Measurements from ENCODE around the gene ATG13. TPM values are rescaled to one million over a fixed set of nuclear protein-coding genes. Genes with fewer than 3 reads are reported as not detected.

ATG13 gene
- 51.4 TPM for polyA plus RNA-seq (2013, experiment 1 of 2)
- polyA plus RNA-seq (2013, experiment 2 of 2), result 54.7 TPM

DNA sequence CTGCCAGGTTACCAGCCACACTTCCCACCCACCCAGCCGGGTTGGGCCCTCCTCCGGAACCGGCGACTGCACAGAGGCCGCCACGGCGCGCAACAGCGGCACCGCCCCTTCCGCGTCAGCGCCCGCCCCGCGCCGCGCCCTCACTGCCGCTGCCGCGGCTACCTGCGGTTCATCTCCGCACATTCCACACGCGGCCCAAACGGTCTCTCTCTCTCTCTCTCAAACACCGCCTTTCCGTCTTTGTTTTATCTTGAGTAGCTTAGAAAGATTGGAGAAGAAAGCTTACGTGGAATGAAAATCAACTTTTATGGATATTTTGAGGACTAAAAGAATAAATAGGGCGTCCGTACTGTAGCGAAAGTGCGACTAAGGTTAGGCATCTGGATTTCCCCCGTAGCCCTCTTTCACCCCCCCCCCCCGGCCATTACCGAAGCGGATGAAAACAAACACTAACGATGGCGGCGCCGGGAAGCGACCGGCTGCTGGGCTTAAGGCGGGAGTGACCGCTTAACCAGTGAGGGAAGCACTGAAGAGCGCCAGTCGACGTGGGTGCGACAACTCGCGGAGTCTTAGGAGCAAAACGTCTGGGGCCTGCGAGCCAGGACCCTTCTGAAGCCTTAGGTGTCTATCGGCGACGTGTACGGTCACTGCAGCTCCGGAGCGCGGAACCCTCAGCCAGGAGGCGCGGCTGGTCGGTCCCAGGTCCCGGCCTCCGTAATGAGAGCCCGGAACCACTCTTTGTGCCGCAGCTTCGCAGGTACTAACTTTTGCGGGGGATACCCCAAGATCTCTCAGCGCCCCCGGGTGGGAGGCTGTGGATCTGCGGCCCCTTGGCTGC is at the start of gene ATG13, which contains the start of gene HARBI1:
ATG13 (plus strand) TSS at position 420 of the 838 bp plus-strand sequence. CDS start 26,739 bp downstream, outside the sequence.
HARBI1 (minus strand) TSS at position 94 of the 838 bp plus-strand sequence. CDS start 990 bp downstream, outside the sequence.
- Histone ChIP-seq H3K18ac (ENCODE audit: low read depth in 1 of 2, low read length in 2 of 2) (peak within 1 kb of the TSS; percentile 95 to 98), H3K4me1 (ENCODE audit: control insufficient read depth, insufficient read depth, low read depth, low read length) (peaks cover 7% of the 10 kb centered on the region), H2BK15ac (ENCODE audit: low read depth, poor library complexity, severe bottlenecking) (peak within 1 kb of the TSS; percentile 80), H4K91ac (ENCODE audit: low read length) (peak within 1 kb of the TSS; percentile 99), H2BK12ac (ENCODE audit: low read length in 2 of 2) (peak within 1 kb of the TSS in 1 of 2 experiments; percentile 18), H2AK5ac (ENCODE audit: low read length, severe bottlenecking) (peak within 1 kb of the TSS; percentile 87), H2BK120ac (ENCODE audit: low read depth, low read length) (no peak within 1 kb of the TSS), H2AFZ (ENCODE audit: low read depth, low read length) (peak within 1 kb of the TSS; percentile 94), H3K9ac (ENCODE audit: low read length) (peak within 1 kb of the TSS; percentile 100), H3K23ac (ENCODE audit: low read length in 2 of 2) (peak within 1 kb of the TSS in 1 of 2 experiments; percentile 99), H2BK5ac (ENCODE audit: low read depth, low read length, poor library complexity, severe bottlenecking) (peak within 1 kb of the TSS; percentile 82), H3K4me3 (ENCODE audit: insufficient read depth in 1 of 2, low read depth in 1 of 2, low read length in 2 of 2) (peak within 1 kb of the TSS; percentile 100), H3K79me1 (replicated peaks; ENCODE audit: low read length, poor library complexity, severe bottlenecking) (peaks cover 14% of the 10 kb centered on the region), H3K9me3 (ENCODE audit: control insufficient read depth, low read length) (no peaks in the 10 kb centered on the region), H3K14ac (ENCODE audit: low read length in 2 of 2) (peak within 1 kb of the TSS; percentile 86 to 87), H3K27ac (ENCODE audit: low read length, poor library complexity, severe bottlenecking) (peak within 1 kb of the TSS; percentile 92), H3K27me3 (ENCODE audit: control insufficient read depth in 1 of 2, insufficient read depth in 1 of 2, low read length in 2 of 2) (no peaks in the 10 kb centered on the region), H4K8ac (ENCODE audit: low read length) (peak within 1 kb of the TSS; percentile 100), H3K36me3 (ENCODE audit: control insufficient read depth in 1 of 2, insufficient read depth in 2 of 2, low read depth in 1 of 2, low read length in 2 of 2) (peaks cover 11 to 16% of the 10 kb centered on the region in 2 experiments), H3K4ac (ENCODE audit: low read depth in 1 of 2, low read length in 2 of 2) (peak within 1 kb of the TSS; percentile 94 to 99), H3K4me2 (ENCODE audit: low read length, poor library complexity, severe bottlenecking) (peak within 1 kb of the TSS; percentile 81)
- WGBS, result under 1% methylated on average over 50 of the region's 72 CpGs
- peak; percentile 90 for DNase-seq

- H3K4ac ChIP-seq (ENCODE audit: low read depth in 1 of 2, low read length in 2 of 2), result no peak overlapping the region
- peaks cover 0 to 4% of the 10 kb centered on the region in 2 experiments for H3K36me3 ChIP-seq (ENCODE audit: control insufficient read depth in 1 of 2, insufficient read depth in 2 of 2, low read depth in 1 of 2, low read length in 2 of 2)
- DNase-seq, result no peak
- no peak overlapping the region for H2BK12ac ChIP-seq (ENCODE audit: low read length in 2 of 2)
- WGBS, result 93% methylated on average over 1 of the region's 2 CpGs
- peaks cover 22% of the 10 kb centered on the region for H3K79me1 ChIP-seq (replicated peaks; ENCODE audit: low read length, poor library complexity, severe bottlenecking)
- H3K4me2 ChIP-seq (ENCODE audit: low read length, poor library complexity, severe bottlenecking), result no peak overlapping the region
- H3K23ac ChIP-seq (ENCODE audit: low read length in 2 of 2), result no peak overlapping the region
- H3K27ac ChIP-seq (ENCODE audit: low read length, poor library complexity, severe bottlenecking), result no peak overlapping the region
- no peak overlapping the region for H3K14ac ChIP-seq (ENCODE audit: low read length in 2 of 2)
- no peaks in the 10 kb centered on the region for H3K27me3 ChIP-seq (ENCODE audit: control insufficient read depth in 1 of 2, insufficient read depth in 1 of 2, low read length in 2 of 2)
- no peak overlapping the region for H2BK15ac ChIP-seq (ENCODE audit: low read depth, poor library complexity, severe bottlenecking)
- H4K8ac ChIP-seq (ENCODE audit: low read length), result no peak overlapping the region
- no peaks in the 10 kb centered on the region for H3K4me1 ChIP-seq (ENCODE audit: control insufficient read depth, insufficient read depth, low read depth, low read length)
- H3K18ac ChIP-seq (ENCODE audit: low read depth in 1 of 2, low read length in 2 of 2), result no peak overlapping the region
- H2BK5ac ChIP-seq (ENCODE audit: low read depth, low read length, poor library complexity, severe bottlenecking), result no peak overlapping the region
- H4K91ac ChIP-seq (ENCODE audit: low read length), result no peak overlapping the region
- H2BK120ac ChIP-seq (ENCODE audit: low read depth, low read length), result no peak overlapping the region
- H3K9ac ChIP-seq (ENCODE audit: low read length), result no peak overlapping the region
- H3K9me3 ChIP-seq (ENCODE audit: control insufficient read depth, low read length), result no peaks in the 10 kb centered on the region
- H2AK5ac ChIP-seq (ENCODE audit: low read length, severe bottlenecking), result no peak overlapping the region
- no peak overlapping the region for H3K4me3 ChIP-seq (ENCODE audit: insufficient read depth in 1 of 2, low read depth in 1 of 2, low read length in 2 of 2)
- no peak overlapping the region for H2AFZ ChIP-seq (ENCODE audit: low read depth, low read length)
Observed at GRCh38 chr11:46570790-46571398, 46.5 kb upstream of the ATG13 start.

DNA sequence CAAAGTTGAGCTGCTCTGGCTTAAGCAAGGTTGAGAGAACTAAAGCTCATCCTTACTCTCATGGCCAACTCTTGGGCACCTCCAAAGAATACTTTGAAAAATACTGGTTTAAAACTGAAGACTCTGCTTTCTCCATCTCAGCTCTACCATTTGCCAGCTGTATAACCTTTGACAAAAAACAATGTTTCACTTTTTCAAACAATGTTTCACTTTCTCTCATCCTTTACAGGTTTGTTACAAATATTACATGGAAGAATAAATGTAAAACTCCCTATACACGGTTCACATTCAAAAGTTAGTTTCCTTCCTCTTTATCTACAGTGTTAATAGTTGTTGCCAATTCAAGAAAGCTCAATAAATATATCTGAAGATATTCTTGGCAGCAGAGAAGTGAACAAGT is 42.7 kb upstream of the ATG13 start:
- H2BK15ac ChIP-seq (ENCODE audit: low read depth, poor library complexity, severe bottlenecking), result no peak overlapping the region
- H3K27me3 ChIP-seq (ENCODE audit: control insufficient read depth in 1 of 2, insufficient read depth in 1 of 2, low read length in 2 of 2), result no peaks in the 10 kb centered on the region
- H3K4me3 ChIP-seq (ENCODE audit: insufficient read depth in 1 of 2, low read depth in 1 of 2, low read length in 2 of 2), result no peak overlapping the region
- no peak overlapping the region for H2BK120ac ChIP-seq (ENCODE audit: low read depth, low read length)
- no peak overlapping the region for H2AFZ ChIP-seq (ENCODE audit: low read depth, low read length)
- H3K23ac ChIP-seq (ENCODE audit: low read length in 2 of 2), result no peak overlapping the region
- H3K9ac ChIP-seq (ENCODE audit: low read length), result no peak overlapping the region
- no peak overlapping the region for H3K27ac ChIP-seq (ENCODE audit: low read length, poor library complexity, severe bottlenecking)
- no peaks in the 10 kb centered on the region for H3K4me1 ChIP-seq (ENCODE audit: control insufficient read depth, insufficient read depth, low read depth, low read length)
- no peaks in the 10 kb centered on the region for H3K36me3 ChIP-seq (ENCODE audit: control insufficient read depth in 1 of 2, insufficient read depth in 2 of 2, low read depth in 1 of 2, low read length in 2 of 2)
- no peak overlapping the region for H3K4me2 ChIP-seq (ENCODE audit: low read length, poor library complexity, severe bottlenecking)
- DNase-seq, result no peak
- H3K79me1 ChIP-seq (replicated peaks; ENCODE audit: low read length, poor library complexity, severe bottlenecking), result peaks cover 11% of the 10 kb centered on the region
- H2BK5ac ChIP-seq (ENCODE audit: low read depth, low read length, poor library complexity, severe bottlenecking), result no peak overlapping the region
- no peak overlapping the region for H2BK12ac ChIP-seq (ENCODE audit: low read length in 2 of 2)
- H3K4ac ChIP-seq (ENCODE audit: low read depth in 1 of 2, low read length in 2 of 2), result no peak overlapping the region
- H2AK5ac ChIP-seq (ENCODE audit: low read length, severe bottlenecking), result no peak overlapping the region
- H4K91ac ChIP-seq (ENCODE audit: low read length), result no peak overlapping the region
- no peak overlapping the region for H4K8ac ChIP-seq (ENCODE audit: low read length)
- no peak overlapping the region for H3K18ac ChIP-seq (ENCODE audit: low read depth in 1 of 2, low read length in 2 of 2)
- WGBS, result no CpG with 5 or more reads among the region's 1 CpG
- H3K14ac ChIP-seq (ENCODE audit: low read length in 2 of 2), result no peak overlapping the region
- H3K9me3 ChIP-seq (ENCODE audit: control insufficient read depth, low read length), result no peaks in the 10 kb centered on the region

- Histone ChIP-seq H3K79me1 (replicated peaks; ENCODE audit: low read length, poor library complexity, severe bottlenecking) (peaks cover 15% of the 10 kb centered on the region), H2BK12ac (ENCODE audit: low read length in 2 of 2) (no peak overlapping the region), H2AFZ (ENCODE audit: low read depth, low read length) (no peak overlapping the region), H3K23ac (ENCODE audit: low read length in 2 of 2) (no peak overlapping the region), H2BK5ac (ENCODE audit: low read depth, low read length, poor library complexity, severe bottlenecking) (no peak overlapping the region), H3K4me2 (ENCODE audit: low read length, poor library complexity, severe bottlenecking) (no peak overlapping the region), H2AK5ac (ENCODE audit: low read length, severe bottlenecking) (no peak overlapping the region), H2BK15ac (ENCODE audit: low read depth, poor library complexity, severe bottlenecking) (no peak overlapping the region), H3K9me3 (ENCODE audit: control insufficient read depth, low read length) (no peaks in the 10 kb centered on the region), H2BK120ac (ENCODE audit: low read depth, low read length) (no peak overlapping the region), H3K27ac (ENCODE audit: low read length, poor library complexity, severe bottlenecking) (no peak overlapping the region), H3K4me3 (ENCODE audit: insufficient read depth in 1 of 2, low read depth in 1 of 2, low read length in 2 of 2) (no peak overlapping the region), H3K27me3 (ENCODE audit: control insufficient read depth in 1 of 2, insufficient read depth in 1 of 2, low read length in 2 of 2) (no peaks in the 10 kb centered on the region), H3K36me3 (ENCODE audit: control insufficient read depth in 1 of 2, insufficient read depth in 2 of 2, low read depth in 1 of 2, low read length in 2 of 2) (no peaks in the 10 kb centered on the region), H3K4ac (ENCODE audit: low read depth in 1 of 2, low read length in 2 of 2) (no peak overlapping the region), H3K9ac (ENCODE audit: low read length) (no peak overlapping the region), H3K14ac (ENCODE audit: low read length in 2 of 2) (no peak overlapping the region), H3K18ac (ENCODE audit: low read depth in 1 of 2, low read length in 2 of 2) (no peak overlapping the region), H4K91ac (ENCODE audit: low read length) (no peak overlapping the region), H4K8ac (ENCODE audit: low read length) (no peak overlapping the region), H3K4me1 (ENCODE audit: control insufficient read depth, insufficient read depth, low read depth, low read length) (no peaks in the 10 kb centered on the region)
- DNase-seq, result no peak
- WGBS, result no CpG with 5 or more reads among the region's 1 CpG
Observed at GRCh38 chr11:46577058-46577457, 40.3 kb upstream of the ATG13 start.
